Measurements from ENCODE around the gene C19orf12. TPM values are rescaled to one million over a fixed set of nuclear protein-coding genes. Genes with fewer than 3 reads are reported as not detected.

Gene C19orf12
- total RNA-seq, 1 donor from 2014 or later: 14.2 TPM

DNA sequence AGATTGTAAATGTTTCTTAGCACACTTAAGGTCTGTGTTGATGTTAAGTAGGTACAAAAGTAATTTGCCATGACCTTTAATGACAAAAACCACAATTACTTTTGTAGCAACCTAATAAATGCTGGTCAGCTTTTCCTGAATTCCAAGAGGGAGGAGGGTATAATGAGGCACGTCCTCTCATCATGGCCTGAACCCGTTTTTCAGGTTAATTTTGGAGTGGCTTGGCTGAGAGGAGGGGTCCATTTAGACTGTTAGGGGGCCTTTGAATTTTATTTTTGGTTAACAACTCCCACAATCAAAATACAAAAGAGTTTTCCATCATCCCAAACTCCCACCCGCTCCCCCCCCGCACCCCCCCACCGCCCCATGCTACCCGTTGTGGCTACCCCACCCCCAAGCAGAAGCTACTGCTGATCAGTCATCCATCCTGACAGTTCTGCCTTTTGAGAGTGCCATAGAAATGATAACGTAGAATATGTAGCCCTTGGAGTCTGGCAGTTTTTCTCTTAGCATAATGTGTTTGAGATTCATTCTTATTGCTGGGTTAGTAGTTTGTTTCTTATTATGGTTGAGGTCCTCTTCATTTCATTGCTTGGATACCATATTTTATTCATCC, 64.2 kb downstream of the C19orf12 start:
- no peaks in the 10 kb centered on the region for H3K36me3 ChIP-seq
- DNase-seq (ENCODE audit: extremely low spot score in 2 of 2): no peak
- intact Hi-C loops (cut with DNase I): no loop called here
- H3K4me1 ChIP-seq: peaks cover 10% of the 10 kb centered on the region
- H3K27ac ChIP-seq: no peak overlapping the region
- TF ChIP-seq, protein P1, sequence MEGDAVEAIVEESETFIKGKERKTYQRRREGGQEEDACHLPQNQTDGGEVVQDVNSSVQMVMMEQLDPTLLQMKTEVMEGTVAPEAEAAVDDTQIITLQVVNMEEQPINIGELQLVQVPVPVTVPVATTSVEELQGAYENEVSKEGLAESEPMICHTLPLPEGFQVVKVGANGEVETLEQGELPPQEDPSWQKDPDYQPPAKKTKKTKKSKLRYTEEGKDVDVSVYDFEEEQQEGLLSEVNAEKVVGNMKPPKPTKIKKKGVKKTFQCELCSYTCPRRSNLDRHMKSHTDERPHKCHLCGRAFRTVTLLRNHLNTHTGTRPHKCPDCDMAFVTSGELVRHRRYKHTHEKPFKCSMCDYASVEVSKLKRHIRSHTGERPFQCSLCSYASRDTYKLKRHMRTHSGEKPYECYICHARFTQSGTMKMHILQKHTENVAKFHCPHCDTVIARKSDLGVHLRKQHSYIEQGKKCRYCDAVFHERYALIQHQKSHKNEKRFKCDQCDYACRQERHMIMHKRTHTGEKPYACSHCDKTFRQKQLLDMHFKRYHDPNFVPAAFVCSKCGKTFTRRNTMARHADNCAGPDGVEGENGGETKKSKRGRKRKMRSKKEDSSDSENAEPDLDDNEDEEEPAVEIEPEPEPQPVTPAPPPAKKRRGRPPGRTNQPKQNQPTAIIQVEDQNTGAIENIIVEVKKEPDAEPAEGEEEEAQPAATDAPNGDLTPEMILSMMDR (IDR thresholded peaks at IDR 0.05): no peak
- TF ChIP-seq POLR2A (IDR thresholded peaks at IDR 0.05) (no peak), POLR2AphosphoS5 (IDR thresholded peaks at IDR 0.05; ENCODE audit: insufficient read depth in 1 of 2, low read depth in 1 of 2) (no peak)
- H3K4me3 ChIP-seq: no peak overlapping the region
- no peaks in the 10 kb centered on the region for H3K9me3 ChIP-seq
- no peaks in the 10 kb centered on the region for H3K27me3 ChIP-seq

Other genes with a start within 250 kb of the C19orf12 start
- gene VSTM2B, start 189.3 kb downstream of the C19orf12 start, total RNA-seq: 0.98 TPM
- gene POP4, start 109.0 kb downstream of the C19orf12 start, total RNA-seq: 31.4 TPM
- gene PLEKHF1, start 49.8 kb downstream of the C19orf12 start, total RNA-seq: 37.1 TPM
- gene CCNE1, start 96.7 kb upstream of the C19orf12 start, total RNA-seq: 3.2 TPM
- gene URI1, start 227.0 kb upstream of the C19orf12 start, total RNA-seq: 39.8 TPM

All from vagina (tissue), 2 donors.